Islet of Langerhans (tissue), 1 donor: ENCODE measurements around the gene RFPL3.
"Not testable (repeated sequence)": the region's sequence is repeated elsewhere in the genome, so short reads cannot be mapped to it uniquely, and the experiment has no call there.

Experiments used
- FAIRE-seq: peaks from one replicate; lab custom pipeline; 2011; peaks lifted over from hg19 to GRCh38; lab: Jason Lieb, UNC

The RFPL3 gene

GRCh38 chr22:32357567-32357966 is at the start of gene RFPL3:
Gene RFPL3 (plus strand): TSS chr22:32357867. CDS start chr22:32358072, 205 bp downstream.
- not testable (repeated sequence) for FAIRE-seq

- no peak for FAIRE-seq
Observed at GRCh38 chr22:32308191-32308590, 49.5 kb upstream of the RFPL3 start.

- FAIRE-seq: no peak
Observed at GRCh38 chr22:32308934-32309333, 48.7 kb upstream of the RFPL3 start.

- no peak for FAIRE-seq
Observed at GRCh38 chr22:32309585-32310251, 47.9 kb upstream of the RFPL3 start.

GRCh38 chr22:32310777-32311176 is 46.9 kb upstream of the RFPL3 start:
- no peak for FAIRE-seq

GRCh38 chr22:32311551-32312071 is 46.1 kb upstream of the RFPL3 start:
- FAIRE-seq: no peak

- no peak for FAIRE-seq
Observed at GRCh38 chr22:32312748-32313147, 44.9 kb upstream of the RFPL3 start.

- FAIRE-seq: no peak
Observed at GRCh38 chr22:32313532-32313931, 44.1 kb upstream of the RFPL3 start.

GRCh38 chr22:32317524-32317923 is 40.1 kb upstream of the RFPL3 start:
- no peak for FAIRE-seq

GRCh38 chr22:32318361-32318760 is 39.3 kb upstream of the RFPL3 start:
- no peak for FAIRE-seq

GRCh38 chr22:32319861-32320406 is 37.7 kb upstream of the RFPL3 start:
- no peak for FAIRE-seq

GRCh38 chr22:32322986-32323385 is 34.7 kb upstream of the RFPL3 start:
- no peak for FAIRE-seq

- FAIRE-seq: no peak
Observed at GRCh38 chr22:32323513-32324164, 34.0 kb upstream of the RFPL3 start.

GRCh38 chr22:32324505-32325415 is 32.9 kb upstream of the RFPL3 start:
- no peak for FAIRE-seq

GRCh38 chr22:32325416-32325801 is 32.3 kb upstream of the RFPL3 start:
- FAIRE-seq: no peak

- no peak for FAIRE-seq
Observed at GRCh38 chr22:32325811-32326237, 31.8 kb upstream of the RFPL3 start.

GRCh38 chr22:32326647-32327046 is 31.0 kb upstream of the RFPL3 start:
- FAIRE-seq: no peak

- no peak for FAIRE-seq
Observed at GRCh38 chr22:32327066-32327465, 30.6 kb upstream of the RFPL3 start.

GRCh38 chr22:32327596-32328171 is 30.0 kb upstream of the RFPL3 start:
- FAIRE-seq: no peak

GRCh38 chr22:32328306-32329201 is 29.1 kb upstream of the RFPL3 start:
- FAIRE-seq: no peak

- FAIRE-seq: no peak
Observed at GRCh38 chr22:32329202-32329645, 28.4 kb upstream of the RFPL3 start.
